ENCODE data around the gene CGNL1. TPM values are rescaled to one million over a fixed set of nuclear protein-coding genes. Genes with fewer than 3 reads are reported as not detected.

The CGNL1 gene
- total RNA-seq, 1 donor from 2014 or later: 4.0 TPM

DNA sequence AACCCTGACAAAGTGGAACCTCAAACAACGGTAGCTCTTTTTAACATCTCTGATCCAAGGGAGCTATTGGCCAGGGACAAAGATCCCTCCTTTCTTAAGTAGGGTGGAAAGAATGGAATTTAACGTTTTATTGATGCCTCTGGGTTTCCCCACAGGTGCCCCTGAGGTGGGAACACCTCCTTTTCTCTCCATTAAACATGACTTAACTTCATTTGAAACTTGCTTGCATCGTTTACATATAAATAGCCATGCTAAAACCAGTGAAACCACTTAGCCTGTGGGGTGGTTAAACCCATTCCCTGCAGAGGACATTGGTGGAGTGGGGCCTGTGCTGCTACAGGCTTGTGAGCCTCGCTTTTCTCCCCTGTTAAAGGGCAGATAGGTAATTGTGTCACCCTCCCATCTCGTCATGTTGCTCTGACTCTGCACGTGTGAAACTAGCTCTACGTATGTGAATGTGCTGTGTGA lies 9.7 kb downstream of the CGNL1 start:
- DNase-seq (ENCODE audit: low read depth): peak; percentile 32

DNA sequence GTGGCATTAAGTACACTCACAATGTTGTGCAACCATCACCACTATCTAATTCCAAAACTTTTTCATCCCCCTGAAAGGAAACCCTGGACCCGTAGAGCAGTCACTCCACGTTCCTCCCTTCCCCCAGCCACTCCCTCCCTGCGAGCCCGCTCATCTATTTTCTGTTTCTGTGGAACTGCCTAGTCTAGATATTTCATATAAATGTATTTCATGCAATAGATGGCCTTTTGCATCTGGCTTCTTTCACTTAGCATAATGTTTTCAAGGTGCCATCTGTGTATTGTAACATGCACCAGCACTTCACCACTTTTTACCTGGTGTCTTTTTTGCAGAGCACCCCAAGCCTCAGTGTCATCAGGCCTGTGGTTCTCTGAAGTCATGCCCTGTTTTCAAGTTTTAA lies 10.7 kb downstream of the CGNL1 start:
- DNase-seq (ENCODE audit: low read depth): no peak

DNA sequence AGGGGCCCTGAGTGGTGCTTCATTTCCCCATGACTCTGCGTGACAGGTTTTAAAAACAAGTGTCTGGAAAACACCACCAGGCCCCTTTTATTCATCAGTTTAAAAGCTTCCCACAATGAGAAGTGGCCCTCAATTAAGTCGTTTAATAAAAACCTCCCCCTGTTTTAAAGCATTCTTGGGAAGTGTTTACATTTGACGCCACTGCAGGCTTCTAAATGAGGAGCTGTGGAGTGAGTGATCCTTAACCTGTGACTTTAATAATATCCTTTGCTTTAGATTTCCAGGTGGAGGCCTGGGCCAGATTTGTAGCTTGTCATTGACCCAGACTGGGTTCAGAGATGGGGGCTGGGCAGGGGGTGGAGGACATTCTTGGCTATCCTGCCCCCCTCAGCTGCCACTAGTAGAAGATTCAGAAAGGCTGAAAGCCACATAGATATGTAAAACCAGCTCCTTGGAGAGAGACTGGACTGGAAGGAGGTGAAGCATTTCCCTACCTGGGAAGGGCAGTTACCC lies 11.3 kb downstream of the CGNL1 start:
- DNase-seq (ENCODE audit: low read depth): no peak

DNA sequence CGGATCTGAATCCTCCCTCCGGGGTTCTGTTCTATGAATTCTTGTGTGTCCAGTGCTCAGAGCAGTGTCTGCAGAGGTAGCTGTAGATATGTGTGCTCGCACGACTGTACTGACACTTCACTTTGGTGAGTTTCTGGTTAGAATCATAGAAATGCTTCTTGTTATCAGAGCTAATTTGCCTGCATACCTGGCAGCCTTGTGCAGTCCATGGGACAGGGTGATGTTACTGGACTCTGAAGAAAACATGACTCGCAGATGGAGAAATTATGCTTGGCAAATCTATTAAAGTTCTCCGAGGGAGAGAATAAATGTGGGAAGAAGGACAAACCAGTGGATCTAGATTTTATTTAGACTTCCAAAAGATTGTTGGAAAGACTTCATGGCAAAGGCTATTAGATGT lies 12.2 kb downstream of the CGNL1 start:
- DNase-seq (ENCODE audit: low read depth): no peak

DNA sequence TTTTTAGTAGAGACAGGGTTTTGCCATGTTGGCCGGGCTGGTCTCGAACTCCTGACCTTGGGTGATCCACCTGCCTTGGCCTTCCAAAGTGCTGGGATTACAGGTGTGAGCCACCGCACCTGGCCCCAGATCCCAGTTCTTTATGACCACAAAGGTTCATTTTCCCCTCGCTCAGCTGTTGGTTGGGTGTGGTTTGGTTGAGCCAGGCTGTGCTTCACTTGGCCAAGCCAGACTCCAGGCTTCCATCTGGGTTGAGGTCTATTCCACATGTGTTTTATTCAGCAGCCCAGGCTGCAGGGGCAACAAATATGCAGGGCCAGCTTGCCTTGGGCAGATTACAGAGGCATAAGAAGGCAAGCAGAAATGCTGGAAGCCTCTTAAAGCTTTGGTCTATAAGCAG lies 13.7 kb downstream of the CGNL1 start:
- peak; percentile 53 for DNase-seq (ENCODE audit: low read depth)

DNA sequence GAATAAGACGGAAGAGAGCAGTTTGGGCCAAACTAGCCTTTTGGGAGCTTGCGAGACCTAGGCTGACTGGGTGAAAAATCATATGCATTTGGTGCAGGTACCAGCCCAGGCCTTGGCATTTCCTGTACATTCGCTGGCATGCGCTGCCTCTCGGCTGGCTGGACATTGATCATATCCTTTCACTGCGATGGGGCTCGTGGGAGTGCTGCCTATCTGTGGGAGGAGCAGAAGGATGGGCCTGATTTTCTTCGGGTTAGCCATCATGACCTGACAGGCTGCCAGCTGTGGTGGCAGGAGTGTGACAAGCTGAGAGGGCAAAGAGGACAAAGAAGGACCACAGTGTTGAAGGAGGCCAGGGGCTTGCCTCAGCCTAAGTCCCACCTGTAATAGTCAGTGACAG lies 14.3 kb downstream of the CGNL1 start:
- no peak for DNase-seq (ENCODE audit: low read depth)

DNA sequence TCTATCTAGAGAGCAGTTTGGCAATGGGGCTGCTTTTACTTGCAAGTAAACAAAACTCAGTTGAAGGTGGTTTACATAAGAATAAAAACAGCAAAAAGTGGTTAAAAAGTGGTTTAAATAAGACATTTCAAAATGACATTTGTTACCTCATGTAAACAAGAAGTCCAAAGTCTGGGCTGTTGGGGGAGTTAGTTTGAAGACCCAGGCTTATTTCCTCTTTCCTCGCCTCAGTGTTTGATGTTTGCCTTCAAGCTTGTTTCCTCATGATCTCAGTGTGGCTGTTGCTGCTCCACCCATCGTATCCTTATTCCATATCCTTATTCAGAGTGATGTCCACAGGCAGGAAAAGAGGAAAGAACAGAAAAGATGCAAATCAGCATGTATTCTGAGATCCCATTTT lies 15.2 kb downstream of the CGNL1 start:
- DNase-seq (ENCODE audit: low read depth): no peak

DNA sequence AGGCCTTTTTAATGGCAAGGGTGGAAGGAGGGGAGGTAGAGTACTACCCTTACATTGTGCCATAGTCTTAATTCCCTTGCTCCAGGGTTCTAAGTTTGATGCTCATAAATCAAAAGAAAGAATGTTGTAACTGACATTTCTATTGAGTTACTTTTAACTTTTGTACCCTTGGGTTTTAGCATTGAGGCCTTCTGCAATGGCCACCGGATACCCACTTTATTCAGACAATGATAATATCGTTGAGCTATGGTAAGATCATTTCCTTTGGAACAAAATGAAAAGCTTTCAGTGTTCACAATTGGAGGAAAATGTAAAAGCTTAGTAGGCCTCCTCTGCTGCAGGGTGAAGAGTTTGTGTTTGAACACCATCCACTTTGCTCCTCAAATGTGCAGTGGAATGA lies 16.8 kb downstream of the CGNL1 start:
- no peak for DNase-seq (ENCODE audit: low read depth)

DNA sequence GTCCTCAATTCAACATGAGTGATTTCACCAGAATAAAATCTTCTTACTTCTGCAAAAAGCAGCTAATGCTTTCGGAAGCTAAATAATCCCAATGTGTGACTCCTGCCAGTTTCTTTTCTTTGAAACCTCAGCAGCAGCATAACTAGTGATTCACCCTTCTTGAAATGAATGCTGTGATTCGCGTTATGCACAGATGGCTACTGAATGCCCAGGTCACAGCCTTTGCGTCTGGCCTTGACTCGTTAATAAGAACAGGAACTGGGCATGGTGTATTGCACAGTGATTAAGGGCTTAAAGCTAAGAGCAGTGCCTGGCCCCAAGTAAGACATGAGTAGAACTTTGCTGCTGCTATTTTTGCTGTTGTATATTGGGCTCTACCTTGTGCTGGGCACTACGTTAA lies 19.0 kb downstream of the CGNL1 start:
- DNase-seq (ENCODE audit: low read depth): peak; percentile 88

DNA sequence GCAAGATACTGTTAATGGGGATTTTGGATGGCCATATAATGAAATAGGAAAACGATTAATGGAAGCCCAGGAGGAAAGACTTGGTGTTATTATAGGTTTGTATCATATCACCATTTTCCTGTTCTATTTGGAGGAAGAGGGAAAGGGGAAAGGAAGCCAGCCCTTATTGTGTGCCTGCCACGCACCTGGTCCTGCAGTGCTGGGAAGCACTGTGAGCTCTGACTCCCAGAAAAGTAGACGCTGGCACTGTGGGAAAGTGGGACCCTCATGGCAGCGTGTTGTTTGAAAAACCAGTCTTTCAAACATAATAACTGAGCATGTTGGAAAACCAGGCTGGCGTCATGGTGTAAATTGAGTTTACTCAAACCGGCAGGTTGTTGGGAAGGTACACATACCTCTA lies 22.0 kb downstream of the CGNL1 start:
- no peak for DNase-seq (ENCODE audit: low read depth)

DNA sequence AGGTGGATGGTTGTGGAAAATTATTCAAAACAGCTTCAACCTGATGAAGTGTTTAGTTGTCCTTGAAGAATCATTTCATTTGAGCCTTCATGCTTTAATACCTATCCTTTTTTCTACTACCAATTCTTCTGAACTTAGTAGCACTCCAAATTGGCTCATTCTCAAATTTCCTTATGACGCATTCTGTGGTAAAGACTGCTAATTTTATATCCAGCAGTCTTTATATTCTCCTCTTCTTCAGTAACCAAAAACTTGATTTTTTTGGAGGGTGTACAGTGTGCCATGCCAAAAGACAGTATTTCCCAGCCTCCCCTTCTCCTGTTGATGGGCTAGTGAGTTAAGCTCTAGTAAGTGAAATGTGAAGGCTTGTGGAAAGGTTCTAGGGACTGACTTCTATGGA lies 25.2 kb downstream of the CGNL1 start:
- DNase-seq (ENCODE audit: low read depth): no peak

DNA sequence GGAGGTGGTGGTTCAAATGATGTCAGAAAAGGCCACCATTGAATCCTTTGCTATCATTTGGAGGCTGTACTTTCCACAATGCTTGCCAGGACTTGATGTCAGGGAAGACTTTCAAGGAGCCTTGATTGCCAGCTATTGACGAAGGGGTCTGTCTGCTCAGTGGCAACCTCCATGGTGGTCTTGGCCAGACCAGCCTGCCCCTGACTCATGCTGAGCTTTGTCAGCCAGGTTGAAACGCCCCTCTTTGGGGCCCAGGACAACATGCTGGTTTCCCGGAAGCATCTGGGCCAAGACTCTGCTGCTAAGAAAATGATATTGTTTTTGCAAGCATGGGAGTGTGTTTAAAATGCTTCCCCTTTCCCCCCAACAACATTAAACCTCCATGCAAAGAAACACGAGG lies 26.7 kb downstream of the CGNL1 start:
- DNase-seq (ENCODE audit: low read depth): no peak

DNA sequence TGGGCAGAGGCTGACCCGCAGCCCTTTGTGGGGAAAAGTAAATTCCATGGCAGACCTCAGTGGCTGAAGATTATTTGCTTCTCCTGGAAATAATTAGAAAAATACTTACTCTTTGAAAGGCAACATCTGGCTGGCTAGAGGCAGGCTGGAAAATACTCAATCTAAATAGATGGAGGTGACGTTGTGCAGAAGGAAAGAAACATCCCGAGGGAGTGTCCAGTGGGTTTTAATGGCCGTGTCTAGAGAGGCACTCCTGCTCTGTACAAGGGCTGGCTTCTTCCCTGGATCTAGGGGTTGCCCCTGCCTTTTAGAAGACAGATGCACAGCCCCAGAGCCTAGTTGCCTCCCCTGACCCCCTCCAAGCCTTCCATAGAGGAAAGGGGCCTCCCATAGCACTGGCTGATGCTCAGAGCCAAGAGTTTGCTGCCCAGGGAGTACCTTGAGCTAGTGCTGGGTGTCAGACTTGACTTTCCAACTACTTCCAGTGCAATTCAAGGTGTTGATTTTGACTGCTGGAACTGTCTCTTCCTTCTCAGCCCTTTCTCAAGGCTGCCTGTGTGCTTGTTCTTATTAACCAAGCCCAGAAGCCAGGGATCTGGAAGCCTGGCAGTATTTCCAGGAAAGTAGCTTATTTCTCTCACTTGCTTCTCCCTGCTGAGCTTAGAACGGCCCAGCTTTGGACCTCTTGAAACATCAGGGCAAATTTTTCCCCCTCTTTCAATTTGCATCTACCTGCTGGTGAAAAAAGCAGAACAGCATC lies 27.4 kb downstream of the CGNL1 start:
- DNase-seq (ENCODE audit: low read depth): no peak

DNA sequence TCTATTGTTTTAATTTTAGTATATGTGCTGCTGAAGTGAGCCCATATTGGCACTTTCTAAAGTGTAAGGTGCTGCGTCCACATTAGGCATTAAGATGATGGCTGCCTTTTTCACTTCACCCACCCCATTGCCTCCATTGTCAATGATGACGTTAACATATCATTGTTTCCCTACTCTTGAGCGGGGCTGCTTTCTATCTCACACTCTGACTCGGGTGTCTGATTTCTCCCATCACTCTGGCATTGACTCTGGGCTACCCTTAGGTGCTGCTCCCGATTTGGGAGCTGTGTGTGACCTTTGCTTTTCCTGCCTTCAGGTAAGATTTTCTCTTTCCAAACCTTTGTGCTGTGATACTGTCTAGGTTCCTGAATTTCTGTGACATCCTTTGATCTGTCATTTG lies 28.8 kb downstream of the CGNL1 start:
- no peak for DNase-seq (ENCODE audit: low read depth)

DNA sequence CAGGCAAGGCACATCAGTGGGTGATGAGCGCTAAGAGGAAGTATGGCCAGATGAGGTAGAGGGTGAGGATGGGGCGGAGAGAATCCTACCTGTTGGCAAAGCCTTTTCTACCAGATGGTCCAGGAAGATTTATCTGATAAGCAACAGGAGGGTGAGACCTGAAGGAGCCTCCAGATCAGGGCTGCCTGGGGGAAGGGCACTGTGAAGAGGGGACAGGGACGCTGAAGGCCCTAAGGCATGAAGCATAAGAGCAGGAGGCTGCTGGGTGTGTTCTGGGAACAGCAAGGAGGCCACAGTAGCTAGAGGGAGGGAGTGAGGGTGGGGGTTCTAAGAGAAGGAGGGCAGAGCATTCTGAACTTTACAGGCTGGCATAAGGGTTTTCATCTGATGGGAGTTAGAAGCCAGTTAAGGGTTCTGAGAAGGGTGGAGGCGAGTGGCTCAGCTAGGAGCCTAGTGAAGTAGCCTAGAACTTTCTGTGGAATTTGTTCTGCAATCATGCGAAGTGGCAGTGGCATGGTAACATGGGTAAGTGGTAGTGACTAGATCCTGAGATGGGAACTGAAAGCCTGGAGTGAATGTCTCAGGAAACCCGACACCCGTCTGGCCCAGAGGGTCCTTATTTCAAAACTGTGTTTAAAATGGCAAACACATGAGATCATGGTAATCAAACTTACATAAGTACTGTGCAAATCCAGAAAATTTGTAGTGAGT lies 29.9 kb downstream of the CGNL1 start:
- no peak for DNase-seq (ENCODE audit: low read depth)

DNA sequence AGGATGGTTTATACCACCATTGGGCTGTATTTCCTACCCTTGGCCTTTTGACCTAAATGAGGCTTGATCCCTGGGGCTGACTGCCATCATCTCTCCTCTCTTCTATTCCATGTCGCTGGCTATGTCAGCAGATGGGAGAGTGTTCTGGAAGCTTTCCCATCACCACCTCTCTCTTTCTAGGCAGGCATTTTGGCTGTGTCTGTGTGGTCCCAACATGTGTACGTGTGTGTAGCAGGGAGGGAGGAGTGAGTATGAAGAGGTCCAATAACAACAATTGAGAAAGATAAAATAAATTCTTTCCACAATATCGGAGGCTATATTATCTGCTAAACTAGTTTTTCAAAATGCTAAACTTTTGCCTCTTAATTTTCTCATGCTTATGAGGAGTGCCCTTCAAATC lies 34.1 kb downstream of the CGNL1 start:
- DNase-seq (ENCODE audit: low read depth): no peak

DNA sequence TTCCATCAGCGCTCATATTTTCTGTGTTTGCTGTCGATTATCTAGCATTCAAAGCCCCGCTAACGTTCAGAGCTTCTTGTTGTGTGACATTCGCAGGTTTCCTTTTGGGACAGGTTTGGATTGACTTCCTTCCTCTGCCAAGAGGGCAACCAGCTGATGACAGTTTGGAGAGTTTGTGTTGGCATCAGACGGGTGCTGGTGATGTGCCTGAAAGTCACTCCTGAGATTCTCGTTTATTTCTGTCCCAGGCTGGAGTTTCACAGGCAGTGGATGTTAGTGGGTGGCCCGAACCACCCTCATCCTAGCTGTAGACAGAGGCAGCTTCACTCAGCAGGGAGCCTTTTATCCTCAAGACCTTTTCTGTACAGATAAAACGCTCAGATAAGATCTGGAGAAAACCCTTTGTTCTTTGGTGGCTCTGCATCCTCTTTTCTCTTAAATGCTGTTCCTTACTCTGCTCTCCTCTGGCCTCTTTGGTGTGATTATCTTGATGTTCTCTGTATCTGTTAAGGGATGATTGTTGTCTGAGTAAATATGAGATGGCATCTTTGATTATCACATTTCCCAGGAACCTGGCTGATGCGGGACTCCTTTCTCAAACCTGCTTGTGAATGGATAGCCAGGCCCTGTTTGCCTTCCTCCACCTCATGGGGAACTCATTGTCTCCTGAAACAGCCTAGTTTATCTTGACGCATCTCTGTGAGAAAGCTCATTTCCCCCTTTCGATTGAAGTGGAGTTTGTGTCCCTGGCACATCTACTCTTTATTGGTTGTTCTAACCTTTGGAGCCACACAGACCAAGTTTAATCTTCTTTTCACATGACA lies 35.9 kb downstream of the CGNL1 start:
- DNase-seq (ENCODE audit: low read depth): no peak

DNA sequence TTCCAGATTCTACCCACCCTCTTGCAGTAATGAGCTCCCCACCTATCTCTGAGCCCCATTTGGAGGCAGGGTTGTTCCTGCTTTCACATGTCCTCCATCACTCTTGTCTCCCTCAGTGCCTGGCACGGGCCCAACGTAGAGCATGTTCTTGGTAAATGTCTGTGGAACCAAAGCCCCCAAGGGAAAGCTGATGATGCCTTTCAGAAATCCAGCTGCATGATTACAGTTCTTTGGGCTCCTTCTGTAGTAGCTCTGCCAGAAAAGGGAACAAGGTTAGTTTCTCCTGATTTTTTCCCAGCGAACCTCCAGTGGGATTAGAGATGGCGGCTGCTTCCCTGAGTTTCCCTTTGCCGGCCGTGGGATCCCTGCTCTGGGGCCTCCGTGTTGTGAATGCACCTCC lies 39.3 kb downstream of the CGNL1 start:
- DNase-seq (ENCODE audit: low read depth): no peak

DNA sequence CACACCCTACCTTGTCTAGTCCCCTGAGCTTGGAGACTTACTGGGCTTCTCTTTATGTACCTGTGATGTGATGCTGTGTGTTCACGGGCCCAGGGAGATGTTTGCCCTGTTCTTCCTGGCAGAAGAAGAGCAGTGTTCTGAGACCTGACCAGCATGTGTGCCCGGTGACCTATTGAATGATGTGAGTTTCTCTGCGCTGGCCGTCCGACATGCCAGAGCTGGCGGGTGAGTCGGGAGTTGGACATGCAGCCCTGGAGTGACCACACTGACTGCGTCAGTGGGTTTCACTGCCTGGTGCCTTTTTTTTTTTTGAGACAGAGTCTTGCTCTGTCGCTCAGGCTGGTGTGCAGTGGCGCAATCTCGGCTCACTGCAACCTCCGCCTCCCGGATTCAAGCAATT lies 42.3 kb downstream of the CGNL1 start:
- DNase-seq (ENCODE audit: low read depth): peak; percentile 43

DNA sequence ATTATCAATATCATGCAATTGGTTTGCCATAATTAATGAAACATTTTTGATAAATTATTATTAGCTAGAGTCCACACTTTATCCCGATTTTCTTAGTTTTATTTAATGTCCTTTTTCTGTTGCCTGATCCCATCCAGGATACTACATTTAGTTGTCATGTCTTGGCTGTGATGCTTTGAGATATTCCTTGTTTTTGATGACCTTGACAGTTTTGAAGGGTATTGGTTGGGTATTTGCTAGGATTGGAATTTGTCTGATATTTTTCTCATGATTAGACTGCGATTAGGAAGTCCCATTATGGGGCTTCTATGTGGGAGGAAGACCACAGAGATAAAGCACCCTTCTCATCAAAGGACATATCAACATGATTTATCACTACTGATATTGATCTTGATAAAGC lies 43.0 kb downstream of the CGNL1 start:
- no peak for DNase-seq (ENCODE audit: low read depth)

DNA sequence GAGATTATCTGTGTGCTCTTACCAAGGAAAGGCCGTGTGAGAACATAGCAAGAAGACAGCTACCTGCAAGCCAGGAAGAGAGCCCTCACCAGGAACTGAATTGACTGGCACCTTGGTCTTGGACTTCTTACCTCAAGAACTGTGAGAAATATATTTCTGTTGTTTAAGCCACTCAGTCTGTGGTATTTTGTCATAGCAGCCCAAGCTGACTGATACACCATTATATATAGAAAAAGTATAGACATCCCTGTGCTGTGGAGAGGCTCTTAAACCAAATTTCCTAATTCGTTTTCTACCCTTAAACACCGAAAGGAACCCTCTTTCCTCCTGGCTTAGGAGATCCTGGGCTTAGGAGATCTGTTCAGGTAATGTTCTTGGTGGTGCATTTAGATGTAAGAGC lies 44.8 kb downstream of the CGNL1 start:
- DNase-seq (ENCODE audit: low read depth): no peak

DNA sequence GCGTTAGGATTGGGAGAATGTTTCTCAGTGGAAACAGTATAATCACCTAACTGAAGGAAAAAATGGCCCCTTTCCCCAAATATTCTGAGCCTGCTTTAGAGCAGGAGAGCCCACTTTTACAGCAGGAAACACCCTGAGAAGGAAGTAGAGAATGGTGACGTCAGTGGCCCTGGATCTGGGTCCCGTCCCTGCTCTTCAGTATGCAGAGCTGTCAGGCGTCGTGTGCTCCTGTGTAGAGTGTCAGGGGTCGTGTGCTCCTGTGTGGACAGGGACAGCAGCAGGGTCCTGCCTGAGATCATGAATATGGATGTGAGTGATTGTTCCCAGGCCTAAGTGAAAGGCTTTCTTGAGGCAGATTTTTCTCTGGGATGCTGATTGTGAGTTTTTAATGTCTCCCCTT lies 45.2 kb downstream of the CGNL1 start:
- no peak for DNase-seq (ENCODE audit: low read depth)

Data from myocyte (in vitro differentiated cells).